ENCODE results near the gene TMUB1.

Gene TMUB1

GRCh38 chr7:151083071-151083823 is at the start of gene TMUB1:
Gene TMUB1, minus strand, starts transcription at chr7:151083493. Its CDS starts 930 bp downstream, at chr7:151082563.
- Histone ChIP-seq H3K9me3 (ENCODE audit: control insufficient read depth, insufficient read depth, low read length) (no peaks in the 10 kb centered on the region), H3K4me3 (ENCODE audit: low read length) (peak within 1 kb of the TSS; percentile 95), H3K36me3 (ENCODE audit: control insufficient read depth, low read length) (peaks cover 34% of the 10 kb centered on the region), H4K20me1 (ENCODE audit: control insufficient read depth, insufficient read depth, low read depth, low read length) (peaks cover 12% of the 10 kb centered on the region), H3K4me1 (ENCODE audit: control insufficient read depth, low read length) (peaks cover 71% of the 10 kb centered on the region), H3K9me2 (replicated peaks; ENCODE audit: control insufficient read depth, low read length) (no peaks in the 10 kb centered on the region), H3F3A (ENCODE audit: control insufficient read depth, insufficient read depth) (peaks cover 11% of the 10 kb centered on the region), H3K79me2 (ENCODE audit: control insufficient read depth, low read length) (peaks cover 48% of the 10 kb centered on the region), H3K27ac (ENCODE audit: low read depth, low read length) (peak within 1 kb of the TSS; percentile 59), H3K4me2 (ENCODE audit: low read length) (peak within 1 kb of the TSS; percentile 85), H3K27me3 (ENCODE audit: control insufficient read depth, low read length) (peaks cover 33% of the 10 kb centered on the region)
- TF ChIP-seq EZH2phosphoT487 (IDR thresholded peaks at IDR 0.05; ENCODE audit: borderline replicate concordance, low read length) (no peak), CTCF (IDR thresholded peaks at IDR 0.05; ENCODE audit: low read depth, low read length, poor library complexity, severe bottlenecking) (peak; percentile 14)

GRCh38 chr7:151132461-151133205 is 49.3 kb upstream of the TMUB1 start:
- no peak overlapping the region for H3K4me2 ChIP-seq (ENCODE audit: low read length)
- H3K27me3 ChIP-seq (ENCODE audit: control insufficient read depth, low read length): no peaks in the 10 kb centered on the region
- H4K20me1 ChIP-seq (ENCODE audit: control insufficient read depth, insufficient read depth, low read depth, low read length): no peaks in the 10 kb centered on the region
- no peak for TF ChIP-seq EZH2phosphoT487 (IDR thresholded peaks at IDR 0.05; ENCODE audit: borderline replicate concordance, low read length)
- no peak for TF ChIP-seq CTCF (IDR thresholded peaks at IDR 0.05; ENCODE audit: low read depth, low read length, poor library complexity, severe bottlenecking)
- H3K4me1 ChIP-seq (ENCODE audit: control insufficient read depth, low read length): no peaks in the 10 kb centered on the region
- H3K9me2 ChIP-seq (replicated peaks; ENCODE audit: control insufficient read depth, low read length): no peaks in the 10 kb centered on the region
- H3K36me3 ChIP-seq (ENCODE audit: control insufficient read depth, low read length): no peaks in the 10 kb centered on the region
- no peaks in the 10 kb centered on the region for H3K9me3 ChIP-seq (ENCODE audit: control insufficient read depth, insufficient read depth, low read length)
- no peak overlapping the region for H3K27ac ChIP-seq (ENCODE audit: low read depth, low read length)
- no peaks in the 10 kb centered on the region for H3F3A ChIP-seq (ENCODE audit: control insufficient read depth, insufficient read depth)
- no peaks in the 10 kb centered on the region for H3K79me2 ChIP-seq (ENCODE audit: control insufficient read depth, low read length)
- no peak overlapping the region for H3K4me3 ChIP-seq (ENCODE audit: low read length)

- Histone ChIP-seq H4K20me1 (ENCODE audit: control insufficient read depth, insufficient read depth, low read depth, low read length) (no peaks in the 10 kb centered on the region), H3F3A (ENCODE audit: control insufficient read depth, insufficient read depth) (no peaks in the 10 kb centered on the region), H3K27ac (ENCODE audit: low read depth, low read length) (no peak overlapping the region), H3K27me3 (ENCODE audit: control insufficient read depth, low read length) (no peaks in the 10 kb centered on the region), H3K9me3 (ENCODE audit: control insufficient read depth, insufficient read depth, low read length) (no peaks in the 10 kb centered on the region), H3K79me2 (ENCODE audit: control insufficient read depth, low read length) (no peaks in the 10 kb centered on the region), H3K4me2 (ENCODE audit: low read length) (no peak overlapping the region), H3K36me3 (ENCODE audit: control insufficient read depth, low read length) (no peaks in the 10 kb centered on the region), H3K4me3 (ENCODE audit: low read length) (no peak overlapping the region), H3K4me1 (ENCODE audit: control insufficient read depth, low read length) (no peaks in the 10 kb centered on the region), H3K9me2 (replicated peaks; ENCODE audit: control insufficient read depth, low read length) (no peaks in the 10 kb centered on the region)
- TF ChIP-seq EZH2phosphoT487 (IDR thresholded peaks at IDR 0.05; ENCODE audit: borderline replicate concordance, low read length) (no peak), CTCF (IDR thresholded peaks at IDR 0.05; ENCODE audit: low read depth, low read length, poor library complexity, severe bottlenecking) (no peak)
These were observed 48.5 kb upstream of the TMUB1 start for GRCh38 chr7:151131592-151132293.

All from DOHH2 (cell line).